ENCODE results near the gene SMIM41.

Gene SMIM41

DNA sequence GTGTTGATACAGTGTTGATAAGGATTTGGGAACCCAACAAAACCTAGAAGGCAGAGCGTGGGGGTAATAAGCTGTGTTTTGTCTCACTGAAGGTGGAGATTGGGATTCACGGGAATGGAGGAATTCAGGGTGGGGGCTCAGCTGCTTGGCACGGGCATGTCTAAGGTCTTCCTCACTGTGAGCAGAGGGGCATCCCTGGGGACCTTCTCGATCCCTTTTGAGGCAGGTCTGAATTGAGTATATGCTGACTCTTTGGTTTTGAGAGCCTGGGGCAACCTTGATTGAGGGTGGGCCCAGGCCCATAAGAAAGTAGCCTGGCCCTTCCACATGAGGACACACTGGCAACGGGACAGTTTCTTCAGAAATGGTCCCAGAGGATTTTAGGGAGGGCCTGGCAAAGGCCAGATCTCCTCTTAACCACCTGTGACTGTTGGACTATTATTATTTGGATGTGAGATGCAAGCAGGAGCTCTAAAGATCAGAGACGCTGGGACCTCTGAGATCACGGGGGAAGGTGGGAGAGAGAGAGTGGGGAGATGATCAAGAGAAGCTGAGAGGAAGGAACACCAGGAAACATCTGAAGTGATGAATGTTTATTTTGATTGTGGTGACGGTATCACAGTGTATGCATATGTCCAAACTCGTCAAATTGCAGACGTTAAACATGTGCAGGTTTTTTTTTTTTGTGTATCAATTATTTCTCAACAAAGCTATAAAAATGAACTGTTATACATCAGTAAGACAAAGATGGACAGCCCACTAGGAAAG, 48.4 kb downstream of the SMIM41 start:
- TF ChIP-seq, protein P1, sequence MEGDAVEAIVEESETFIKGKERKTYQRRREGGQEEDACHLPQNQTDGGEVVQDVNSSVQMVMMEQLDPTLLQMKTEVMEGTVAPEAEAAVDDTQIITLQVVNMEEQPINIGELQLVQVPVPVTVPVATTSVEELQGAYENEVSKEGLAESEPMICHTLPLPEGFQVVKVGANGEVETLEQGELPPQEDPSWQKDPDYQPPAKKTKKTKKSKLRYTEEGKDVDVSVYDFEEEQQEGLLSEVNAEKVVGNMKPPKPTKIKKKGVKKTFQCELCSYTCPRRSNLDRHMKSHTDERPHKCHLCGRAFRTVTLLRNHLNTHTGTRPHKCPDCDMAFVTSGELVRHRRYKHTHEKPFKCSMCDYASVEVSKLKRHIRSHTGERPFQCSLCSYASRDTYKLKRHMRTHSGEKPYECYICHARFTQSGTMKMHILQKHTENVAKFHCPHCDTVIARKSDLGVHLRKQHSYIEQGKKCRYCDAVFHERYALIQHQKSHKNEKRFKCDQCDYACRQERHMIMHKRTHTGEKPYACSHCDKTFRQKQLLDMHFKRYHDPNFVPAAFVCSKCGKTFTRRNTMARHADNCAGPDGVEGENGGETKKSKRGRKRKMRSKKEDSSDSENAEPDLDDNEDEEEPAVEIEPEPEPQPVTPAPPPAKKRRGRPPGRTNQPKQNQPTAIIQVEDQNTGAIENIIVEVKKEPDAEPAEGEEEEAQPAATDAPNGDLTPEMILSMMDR (conservative IDR thresholded peaks at IDR 0.05; ENCODE audit: low read length): no peak
- DNase-seq (ENCODE audit: low read depth): no peak
- no peak overlapping the region for H3K4me3 ChIP-seq (ENCODE audit: low read length)

DNA sequence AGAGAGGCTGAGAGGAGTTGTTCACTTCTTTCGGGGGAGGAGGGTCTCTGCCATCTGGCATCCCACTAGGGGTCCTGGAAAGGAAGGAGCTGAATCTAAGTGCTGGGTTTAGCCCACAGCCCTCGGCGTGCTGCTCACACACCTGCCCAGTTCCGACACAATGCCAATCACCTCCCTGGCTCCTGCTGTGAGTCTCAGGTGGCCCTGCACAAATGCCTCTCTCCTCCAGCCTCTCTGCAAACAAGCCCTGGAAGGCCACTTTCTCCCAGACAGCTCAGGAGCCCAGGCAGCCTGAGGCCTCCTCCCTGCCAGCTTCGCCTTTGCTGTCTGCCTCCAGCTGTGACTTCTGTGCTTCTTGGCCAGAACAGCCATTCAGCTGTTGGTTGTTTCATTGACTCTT, 51.2 kb downstream of the SMIM41 start:
- DNase-seq (ENCODE audit: low read depth): no peak
- TF ChIP-seq, protein P1 (conservative IDR thresholded peaks at IDR 0.05; ENCODE audit: low read length): no peak
- H3K4me3 ChIP-seq (ENCODE audit: low read length): no peak overlapping the region

DNA sequence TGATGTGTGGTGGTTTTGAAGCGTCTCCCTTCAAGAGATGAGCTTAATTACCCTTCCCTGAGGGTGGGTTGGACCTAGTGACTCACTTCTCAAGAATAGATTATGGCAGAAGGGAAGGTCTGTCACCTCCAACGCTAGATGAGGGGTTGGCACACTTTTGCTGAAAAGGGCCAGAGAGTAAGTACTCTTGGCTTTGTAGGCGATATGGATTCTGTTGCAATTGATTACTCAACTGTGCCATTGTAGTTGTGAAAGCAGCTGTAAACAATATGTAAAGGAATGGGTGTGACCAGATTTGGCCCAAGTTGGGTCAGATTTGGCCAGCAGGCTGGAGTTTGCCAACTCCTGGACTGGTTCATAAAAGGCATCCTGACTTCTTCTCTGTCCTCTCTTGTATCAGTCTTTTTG, 53.3 kb downstream of the SMIM41 start:
- H3K4me3 ChIP-seq (ENCODE audit: low read length): no peak overlapping the region
- TF ChIP-seq, protein P1 (conservative IDR thresholded peaks at IDR 0.05; ENCODE audit: low read length): no peak
- peak; percentile 76 for DNase-seq (ENCODE audit: low read depth)

DNA sequence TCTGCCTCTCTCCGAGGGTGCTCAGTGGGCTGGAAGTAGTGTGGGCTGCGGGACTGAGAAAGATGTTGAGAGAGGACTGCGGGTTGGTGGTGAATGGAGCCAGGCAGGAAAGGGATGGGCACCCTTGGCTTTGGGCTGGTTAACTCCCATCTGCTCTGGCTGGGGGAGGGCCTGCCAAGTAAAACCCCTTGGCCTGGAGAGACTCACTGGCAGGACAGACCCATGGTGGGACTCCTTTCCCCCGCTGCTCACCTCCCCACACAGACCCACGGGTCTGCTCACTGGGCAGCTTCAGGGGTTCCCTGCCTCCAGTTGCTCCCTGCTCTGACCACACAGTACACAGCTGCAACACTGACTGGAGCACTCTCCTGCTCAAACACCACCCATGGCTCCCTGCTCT, 58.2 kb downstream of the SMIM41 start:
- TF ChIP-seq, protein P1 (conservative IDR thresholded peaks at IDR 0.05; ENCODE audit: low read length): no peak

DNA sequence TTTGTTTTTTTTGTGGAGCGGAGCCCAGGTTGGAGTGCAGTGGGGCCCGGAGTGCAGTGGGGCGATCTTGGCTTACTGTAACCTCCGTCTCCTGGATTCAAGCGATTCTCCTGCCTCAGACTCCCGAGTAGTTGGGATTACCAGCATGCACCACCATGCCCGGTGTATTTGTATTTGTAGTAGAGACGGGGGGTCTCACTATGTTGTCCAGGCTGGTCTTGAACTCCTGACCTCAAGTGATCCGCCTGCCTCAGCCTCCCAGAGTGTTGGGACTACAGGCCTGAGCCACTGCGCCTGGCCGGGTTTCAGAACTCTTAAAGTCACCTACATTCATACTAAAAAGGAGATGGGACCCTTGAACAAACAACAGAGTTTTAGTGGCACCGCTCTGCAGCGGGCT, 59.6 kb downstream of the SMIM41 start:
- TF ChIP-seq, protein P1 (conservative IDR thresholded peaks at IDR 0.05; ENCODE audit: low read length): no peak
- H3K4me3 ChIP-seq (ENCODE audit: low read length): no peak overlapping the region
- no peak for DNase-seq (ENCODE audit: low read depth)

More for the DNA sequence above, 58.2 kb downstream of the SMIM41 start:
- DNase-seq (ENCODE audit: low read depth): no peak
- no peak overlapping the region for H3K4me3 ChIP-seq (ENCODE audit: low read length)

DNA sequence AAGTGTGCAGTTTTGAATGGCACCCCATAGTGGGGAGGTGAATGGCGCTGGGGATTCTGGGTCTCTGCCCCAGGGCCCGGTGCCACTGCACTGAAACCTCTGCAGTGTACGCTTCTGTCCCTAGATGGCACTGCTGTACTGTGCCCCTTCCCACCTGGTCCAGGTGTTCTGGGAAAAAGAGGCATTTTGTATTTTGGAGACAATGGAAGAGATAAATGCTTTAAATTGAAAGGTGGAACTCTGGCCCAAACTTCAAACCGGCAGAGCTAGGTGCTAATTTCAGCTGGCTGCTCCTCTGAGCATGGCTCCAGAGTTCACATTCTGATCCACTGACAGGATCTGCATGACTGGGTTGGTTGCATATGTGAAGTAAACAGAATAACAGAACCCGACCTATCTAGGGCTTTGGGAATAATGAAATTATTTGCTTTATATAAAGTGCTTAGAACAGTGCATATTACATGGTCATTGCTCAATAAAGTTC, 60.1 kb downstream of the SMIM41 start:
- TF ChIP-seq, protein P1 (conservative IDR thresholded peaks at IDR 0.05; ENCODE audit: low read length): peak; percentile 64
- DNase-seq (ENCODE audit: low read depth): no peak

DNA sequence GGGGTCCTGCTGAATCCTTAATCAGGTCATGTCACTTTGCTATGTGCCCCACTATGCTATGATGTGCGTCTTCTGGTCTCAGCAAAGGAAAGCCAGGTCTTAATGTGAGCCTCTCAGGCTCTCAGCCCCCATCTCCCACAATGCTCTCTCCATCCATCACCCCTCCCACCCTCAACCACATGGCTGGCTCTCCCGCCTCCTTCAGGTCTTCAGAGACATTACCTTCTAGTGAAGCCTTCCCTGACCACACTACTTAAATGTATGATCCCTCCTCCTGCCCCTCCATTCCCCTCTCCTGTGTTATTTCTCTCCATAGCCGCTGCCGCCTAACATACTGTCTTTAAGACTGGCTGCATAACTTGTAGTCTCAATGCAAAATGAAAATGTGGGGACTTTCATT, 61.8 kb downstream of the SMIM41 start:
- TF ChIP-seq, protein P1 (conservative IDR thresholded peaks at IDR 0.05; ENCODE audit: low read length): no peak
- DNase-seq (ENCODE audit: low read depth): no peak
- no peak overlapping the region for H3K4me3 ChIP-seq (ENCODE audit: low read length)

More for the DNA sequence above, 60.1 kb downstream of the SMIM41 start:
- no peak overlapping the region for H3K4me3 ChIP-seq (ENCODE audit: low read length)

All from AG10803 (cell line).